IPS-NIHi7 (cell line): ENCODE results near the gene FOXP3.

Source experiments
- DNase-seq: peaks from one replicate; pipeline ENCODE4 v3.0.0; 2012; ENCODE audit warnings: mixed read lengths; ENCODE audit errors: extremely low spot score

Gene FOXP3

DNA sequence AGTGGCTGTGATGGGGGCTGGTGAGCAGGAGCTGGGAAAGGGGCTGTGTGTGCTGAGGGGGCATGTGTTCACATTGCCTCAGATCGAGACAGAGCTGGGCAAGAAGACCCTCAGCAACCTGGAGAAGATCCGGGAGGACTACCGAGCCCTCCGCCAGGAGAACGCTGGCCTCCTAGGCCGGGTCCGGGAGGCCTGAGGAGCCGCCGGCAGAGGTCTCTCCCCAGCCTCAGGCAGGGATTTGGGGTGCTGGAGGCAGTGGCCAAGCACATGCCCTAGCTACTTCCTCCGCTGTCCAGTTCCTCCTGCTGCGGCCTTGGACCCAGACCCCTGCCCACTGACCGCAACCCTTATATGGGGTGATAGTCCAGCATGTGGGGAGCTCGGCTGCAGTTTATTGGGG lies 14.4 kb downstream of the FOXP3 start:
- DNase-seq, result no peak

DNA sequence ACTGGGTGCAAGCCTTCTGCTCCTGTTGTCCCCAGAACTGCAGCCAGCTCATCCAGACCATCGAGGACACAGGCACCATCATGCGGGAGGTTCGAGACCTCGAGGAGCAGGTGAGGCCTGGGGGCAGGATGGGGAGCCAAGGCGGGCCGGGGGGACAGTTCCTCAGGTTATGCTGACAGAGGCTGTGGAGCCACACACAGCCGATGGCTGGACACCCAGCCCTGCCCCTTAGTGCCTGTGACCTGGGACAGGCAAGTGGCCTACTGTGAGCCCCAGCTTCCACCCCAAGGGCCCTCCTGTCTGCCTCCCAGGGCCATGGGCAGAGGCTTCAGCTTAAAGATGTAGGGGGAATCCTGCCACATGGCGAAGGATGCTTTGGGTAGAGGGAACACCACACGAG lies 14.9 kb downstream of the FOXP3 start:
- no peak for DNase-seq

DNA sequence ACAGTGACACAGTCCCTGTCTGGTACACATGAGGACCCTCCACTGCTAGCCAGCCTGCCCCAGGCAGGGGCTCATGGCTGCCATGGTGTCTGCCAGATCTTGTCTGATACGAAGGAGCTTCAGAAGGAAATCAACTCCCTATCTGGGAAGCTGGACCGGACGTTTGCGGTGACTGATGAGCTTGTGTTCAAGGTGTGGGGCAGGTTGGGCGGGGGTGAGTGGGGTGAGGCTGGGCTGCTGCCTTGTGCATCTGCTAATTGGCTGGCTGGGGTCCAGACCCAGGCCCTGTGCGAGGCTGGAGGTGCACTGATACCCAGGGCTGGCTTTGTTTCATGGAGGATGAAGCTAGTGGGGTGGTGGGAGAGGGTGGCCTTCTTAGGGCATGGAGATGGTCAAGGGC lies 15.4 kb downstream of the FOXP3 start:
- no peak for DNase-seq

DNA sequence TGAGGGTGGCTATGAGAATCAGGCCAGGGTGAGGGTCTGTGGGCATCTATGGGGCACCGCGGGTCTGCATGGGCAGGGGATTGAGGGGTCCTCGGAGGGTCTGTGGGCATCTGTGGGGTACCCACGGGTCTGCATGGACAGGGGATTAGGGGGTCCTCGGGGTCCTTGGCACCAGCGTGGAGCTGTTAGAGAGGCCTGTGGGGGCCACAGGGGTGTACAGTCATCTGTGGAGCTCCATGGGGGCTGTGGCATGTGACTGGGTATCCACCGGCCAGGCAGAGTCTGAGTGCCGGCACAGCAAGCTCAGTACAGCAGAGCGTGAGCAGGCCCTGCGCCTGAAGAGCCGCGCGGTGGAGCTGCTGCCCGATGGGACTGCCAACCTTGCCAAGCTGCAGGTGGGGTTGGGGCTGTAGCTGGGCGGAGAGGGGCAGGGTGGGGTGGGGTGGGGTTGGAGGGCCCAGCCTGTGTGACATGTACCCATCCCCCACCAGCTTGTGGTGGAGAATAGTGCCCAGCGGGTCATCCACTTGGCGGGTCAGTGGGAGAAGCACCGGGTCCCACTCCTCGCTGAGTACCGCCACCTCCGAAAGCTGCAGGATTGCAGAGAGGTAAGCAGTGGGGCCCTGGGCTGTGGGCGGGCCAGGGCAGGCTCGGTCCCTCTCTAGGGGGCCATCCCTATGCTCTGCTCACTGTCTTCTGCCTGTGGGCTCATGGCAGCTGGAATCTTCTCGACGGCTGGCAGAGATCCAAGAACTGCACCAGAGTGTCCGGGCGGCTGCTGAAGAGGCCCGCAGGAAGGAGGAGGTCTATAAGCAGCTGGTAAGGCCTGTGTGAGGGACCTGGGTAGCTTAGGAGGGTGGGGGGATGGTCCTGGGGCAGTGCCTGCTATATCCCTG lies 16.3 kb downstream of the FOXP3 start:
- DNase-seq, result no peak

DNA sequence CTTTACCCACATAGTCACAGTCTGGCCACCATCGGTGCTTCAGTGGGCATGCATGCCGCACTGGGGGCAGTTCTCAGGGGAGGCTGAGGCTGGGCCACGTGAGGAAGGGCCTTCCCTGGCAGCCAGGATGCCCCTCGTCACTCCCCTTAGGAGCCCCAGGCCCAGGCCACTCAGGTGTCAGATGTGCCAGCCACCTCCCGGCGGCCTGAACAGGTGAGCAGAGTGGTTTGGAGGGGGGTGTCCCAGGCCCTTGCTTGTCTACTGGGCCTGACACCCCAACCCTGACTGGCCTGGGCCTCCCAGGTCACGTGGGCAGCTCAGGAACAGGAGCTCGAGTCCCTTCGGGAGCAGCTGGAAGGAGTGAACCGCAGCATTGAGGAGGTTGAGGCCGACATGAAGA lies 17.2 kb downstream of the FOXP3 start:
- no peak for DNase-seq

DNA sequence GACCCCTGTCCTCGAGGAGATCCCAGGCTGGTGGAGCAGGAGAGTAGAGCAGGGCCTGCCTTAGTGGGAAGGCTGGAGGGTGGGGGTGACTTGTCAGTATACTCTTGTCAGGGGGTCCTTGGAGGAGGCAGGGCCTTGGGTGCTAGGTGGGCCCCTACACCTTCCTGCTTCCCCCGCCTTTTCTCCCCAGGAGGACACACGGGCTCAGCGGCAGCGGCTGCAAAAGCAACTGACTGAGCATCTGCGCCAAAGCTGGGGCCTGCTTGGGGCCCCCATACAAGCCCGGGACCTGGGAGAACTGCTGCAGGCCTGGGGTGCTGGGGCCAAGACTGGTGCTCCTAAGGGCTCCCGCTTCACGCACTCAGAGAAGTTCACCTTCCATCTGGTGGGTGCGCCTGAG lies 18.0 kb downstream of the FOXP3 start:
- no peak for DNase-seq

DNA sequence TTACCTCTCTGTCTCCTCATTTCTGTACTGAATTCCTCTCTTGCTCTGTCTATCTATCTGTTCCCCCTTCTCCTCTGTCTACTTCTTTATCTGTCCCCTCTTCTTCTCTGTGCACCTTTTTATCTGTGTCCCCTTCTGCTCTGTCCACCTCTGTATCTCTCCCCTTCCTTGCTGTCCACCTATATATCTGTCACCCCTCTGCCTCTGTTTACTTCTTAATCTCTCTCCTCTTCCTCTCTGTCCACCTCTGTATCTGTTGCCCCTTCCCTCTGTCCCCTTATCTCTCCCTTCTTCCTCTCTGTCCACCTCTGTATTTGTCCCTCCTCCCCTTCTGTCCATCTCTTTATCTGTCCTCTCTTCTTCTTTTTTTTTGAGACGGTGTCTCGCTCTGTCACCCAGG lies 20.3 kb downstream of the FOXP3 start:
- no peak for DNase-seq

DNA sequence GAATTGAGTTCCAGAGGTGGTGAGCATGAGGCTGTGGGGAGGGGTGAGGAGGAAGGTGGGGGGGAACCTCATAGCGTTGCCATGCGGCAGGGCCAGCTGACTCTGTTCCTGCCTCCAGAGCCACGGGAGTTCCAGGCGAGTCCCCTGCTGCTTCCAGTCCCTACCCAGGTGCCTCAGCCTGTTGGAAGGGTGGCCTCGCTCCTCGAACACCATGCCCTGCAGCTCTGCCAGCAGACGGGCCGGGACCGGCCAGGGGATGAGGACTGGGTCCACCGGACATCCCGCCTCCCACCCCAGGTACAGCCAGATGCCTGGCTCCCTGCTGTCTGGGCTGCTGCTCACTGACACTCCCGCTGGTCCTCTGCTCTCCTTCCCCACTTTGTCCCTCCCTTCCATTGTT lies 21.3 kb downstream of the FOXP3 start:
- DNase-seq, result no peak

DNA sequence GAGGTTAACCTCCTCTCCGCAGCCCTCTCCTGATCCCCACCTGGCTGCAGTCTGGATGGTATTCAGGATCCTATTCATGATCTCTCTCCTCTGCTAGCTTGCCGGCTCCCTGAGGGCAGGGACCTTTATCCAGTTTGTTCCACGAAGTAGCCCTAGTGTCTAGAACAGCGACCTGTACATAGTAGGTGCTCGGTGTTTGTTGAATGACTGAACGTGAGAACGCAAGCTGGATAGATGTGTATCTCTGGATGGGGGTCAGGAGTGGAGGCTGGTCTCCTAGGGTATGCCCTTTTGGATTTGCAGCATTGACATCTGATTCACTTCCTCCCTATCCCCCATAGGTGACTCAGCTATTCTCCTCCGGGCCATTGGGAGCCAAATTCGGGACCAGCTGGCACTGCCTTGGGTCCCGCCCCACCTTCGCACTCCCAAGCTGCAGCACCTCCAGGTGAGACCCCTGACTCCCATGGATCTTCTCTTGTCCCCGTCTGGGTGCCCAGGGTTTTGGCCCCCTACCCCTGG lies 21.9 kb downstream of the FOXP3 start:
- DNase-seq, result no peak

DNA sequence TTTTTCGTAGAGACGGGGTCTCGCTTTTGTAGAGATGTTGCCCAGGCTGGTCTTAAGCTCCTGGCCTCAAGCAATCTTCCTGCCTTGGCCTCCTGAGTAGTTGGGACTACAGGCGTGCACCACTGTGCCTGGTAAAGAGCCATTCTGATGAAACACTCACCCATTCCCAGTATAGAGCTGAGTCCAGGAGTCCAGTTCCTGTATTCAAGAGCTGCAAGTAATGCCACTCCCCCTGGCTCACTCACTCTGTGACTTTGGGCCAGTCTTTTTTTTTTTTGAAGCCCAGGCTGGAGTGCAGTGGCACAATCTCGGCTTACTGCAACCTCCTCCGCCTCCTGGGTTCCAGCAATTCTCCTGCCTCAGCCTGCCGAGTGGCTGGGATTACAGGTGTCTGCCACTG lies 25.8 kb downstream of the FOXP3 start:
- DNase-seq, result no peak

DNA sequence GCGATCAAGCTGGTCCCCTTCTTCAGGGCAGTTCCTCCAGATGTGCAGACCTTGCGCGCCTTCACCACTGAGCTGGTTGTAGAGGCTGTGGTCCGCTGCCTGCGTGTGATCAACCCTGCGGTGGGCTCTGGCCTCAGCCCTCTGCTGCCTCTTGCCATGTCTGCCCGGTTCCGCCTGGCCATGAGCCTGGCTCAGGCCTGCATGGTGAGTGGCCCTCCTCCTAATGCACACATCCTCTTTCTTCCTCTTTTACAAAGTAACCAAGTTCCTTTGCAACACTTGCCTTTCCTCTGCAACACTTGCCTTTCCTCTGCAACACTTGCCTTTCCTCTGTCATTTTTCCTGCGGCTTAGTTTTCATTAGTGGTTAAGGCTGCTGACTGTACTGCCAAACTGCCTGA lies 27.4 kb downstream of the FOXP3 start:
- DNase-seq, result no peak

DNA sequence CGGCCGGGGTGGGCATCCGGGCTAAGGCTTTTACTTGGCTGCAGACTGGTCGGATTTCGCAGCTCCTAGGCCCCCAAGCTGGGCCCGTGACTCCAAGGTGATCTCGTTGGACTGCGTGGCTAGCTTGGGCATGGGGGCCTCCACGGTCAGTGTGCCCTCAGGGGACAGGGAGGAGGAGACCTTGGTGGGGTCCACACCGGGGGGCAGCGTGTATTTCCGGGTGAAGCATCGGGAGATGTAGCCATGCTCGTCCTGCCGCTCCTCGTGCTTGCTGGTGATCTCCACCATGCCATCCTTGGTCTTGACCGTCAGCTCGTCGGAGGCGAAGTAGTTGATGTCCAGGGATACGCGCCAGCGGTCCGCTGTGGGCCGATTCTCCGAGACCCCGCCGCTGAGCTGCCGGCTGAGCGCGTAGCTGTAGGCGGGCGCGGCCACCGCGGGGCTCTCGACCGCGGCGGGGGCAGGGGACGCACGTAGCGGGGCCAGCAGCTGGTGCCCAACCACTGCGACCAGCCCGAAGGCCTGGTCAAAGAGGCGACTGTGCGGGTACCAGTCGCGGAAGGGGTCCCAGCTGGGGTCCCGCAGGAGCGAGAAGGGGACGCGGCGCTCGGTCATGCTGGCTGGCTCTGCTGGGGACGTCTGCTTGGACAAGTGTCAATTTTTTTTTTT lies 30.5 kb downstream of the FOXP3 start:
- no peak for DNase-seq

DNA sequence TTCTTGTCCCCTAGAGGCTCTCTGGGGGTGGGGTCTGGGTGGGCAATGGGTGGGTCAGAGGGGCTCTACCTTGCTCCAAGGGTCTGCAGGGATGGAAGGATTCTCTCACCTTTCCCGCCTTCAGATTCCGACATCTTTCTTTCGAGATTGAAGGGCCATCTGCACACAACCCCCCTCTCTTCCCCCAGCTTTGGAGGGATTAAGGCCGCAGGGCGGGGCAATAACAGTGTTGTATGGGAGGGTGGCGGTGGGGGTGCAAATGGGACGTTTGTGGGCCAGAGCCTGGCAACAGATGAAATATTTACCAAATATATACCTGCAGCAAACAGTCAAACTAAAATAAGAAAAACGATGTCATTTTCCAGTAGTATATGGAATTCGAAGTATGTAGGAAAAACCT lies 31.3 kb downstream of the FOXP3 start, which contains the start of gene CACNA1F:
TSS of gene CACNA1F (minus strand) at position 165 of the 400 bp plus-strand sequence. CDS start at position 134, 31 bp downstream.
- no peak for DNase-seq

DNA sequence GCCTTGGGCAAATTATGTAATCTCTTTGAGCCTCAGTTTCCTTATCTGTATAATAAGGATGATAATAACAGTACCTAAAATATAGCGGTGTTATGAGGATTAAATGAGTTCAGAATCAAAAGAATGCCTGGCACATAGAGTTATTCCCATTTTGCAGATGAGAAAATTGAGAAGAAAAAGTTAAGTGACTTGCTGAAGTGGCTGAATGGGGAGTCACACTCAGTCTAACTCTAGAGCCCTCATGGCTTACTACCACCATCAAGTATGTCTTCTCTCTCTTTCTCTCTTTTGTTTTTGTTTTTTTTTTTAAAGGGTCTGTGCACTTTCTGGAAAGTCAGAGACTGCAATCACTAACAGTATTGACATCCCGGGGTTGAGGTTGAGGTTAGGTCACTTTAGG lies 32.0 kb downstream of the FOXP3 start:
- DNase-seq, result no peak

DNA sequence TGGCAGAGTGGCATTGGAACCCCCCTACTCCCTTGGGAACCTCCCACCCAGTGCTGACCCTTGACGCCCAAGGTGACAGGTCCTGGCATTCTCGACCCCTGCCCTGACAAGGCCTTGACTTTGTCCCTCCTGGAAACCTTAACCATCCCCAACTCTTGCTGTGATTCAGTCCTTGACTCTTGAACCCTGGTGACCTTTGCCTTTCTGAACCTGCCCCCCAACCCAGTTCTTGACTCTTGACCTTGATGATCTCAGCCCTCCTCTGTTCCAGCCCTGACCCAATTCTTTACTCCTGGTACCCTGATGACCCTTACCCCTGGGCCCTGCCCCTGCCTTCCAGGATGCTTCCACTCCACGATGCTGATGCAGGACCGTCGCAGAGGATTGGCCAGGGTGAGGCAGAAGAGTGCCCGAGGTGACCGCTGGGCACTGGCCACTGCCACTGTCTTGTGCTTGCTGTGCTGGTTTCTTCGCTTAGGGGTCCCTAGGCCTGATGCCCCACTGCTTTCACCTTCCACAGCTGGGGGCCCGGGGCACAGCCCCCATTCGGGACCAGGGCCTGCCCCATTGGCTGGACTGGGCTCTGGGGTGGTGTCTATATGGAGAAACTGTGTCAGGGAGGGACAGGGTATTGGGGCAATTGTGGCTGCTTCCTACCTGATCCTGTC lies 33.0 kb downstream of the FOXP3 start:
- no peak for DNase-seq

DNA sequence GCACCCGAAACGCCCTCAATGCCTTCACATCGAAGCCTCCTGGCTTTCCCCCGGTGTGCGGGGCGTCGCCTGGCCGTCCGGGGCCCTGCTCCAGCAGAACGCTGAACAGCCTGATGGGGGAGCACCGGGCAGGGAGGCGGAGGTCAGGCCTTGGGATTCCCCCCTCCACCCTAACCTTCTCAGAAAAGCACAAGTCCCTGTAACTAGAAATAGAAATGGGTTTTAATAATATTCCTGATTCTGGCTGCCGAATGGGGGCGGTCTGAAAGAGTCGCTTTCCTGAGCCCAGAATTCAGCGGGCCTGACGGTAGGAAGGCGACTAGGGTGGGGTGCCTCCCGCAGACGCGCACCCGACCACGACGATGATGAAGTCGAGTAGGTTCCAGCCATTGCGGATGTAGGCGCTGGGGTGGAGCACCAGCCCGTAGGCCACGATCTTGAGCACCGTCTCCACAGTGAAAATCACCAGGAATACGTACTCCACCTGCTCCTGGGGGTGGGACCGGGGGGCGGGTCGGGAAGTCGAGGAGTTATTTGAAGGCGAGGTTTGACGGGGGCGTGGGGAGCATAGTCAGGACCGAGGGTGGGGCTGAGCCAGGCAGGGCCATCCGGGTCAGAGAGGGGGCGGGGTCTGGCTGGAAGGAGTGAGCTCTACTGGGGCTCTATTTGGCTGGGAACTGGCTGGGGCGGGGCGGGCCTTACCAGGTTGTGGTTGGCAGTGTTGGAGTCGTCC lies 33.8 kb downstream of the FOXP3 start:
- DNase-seq, result peak; percentile 82

DNA sequence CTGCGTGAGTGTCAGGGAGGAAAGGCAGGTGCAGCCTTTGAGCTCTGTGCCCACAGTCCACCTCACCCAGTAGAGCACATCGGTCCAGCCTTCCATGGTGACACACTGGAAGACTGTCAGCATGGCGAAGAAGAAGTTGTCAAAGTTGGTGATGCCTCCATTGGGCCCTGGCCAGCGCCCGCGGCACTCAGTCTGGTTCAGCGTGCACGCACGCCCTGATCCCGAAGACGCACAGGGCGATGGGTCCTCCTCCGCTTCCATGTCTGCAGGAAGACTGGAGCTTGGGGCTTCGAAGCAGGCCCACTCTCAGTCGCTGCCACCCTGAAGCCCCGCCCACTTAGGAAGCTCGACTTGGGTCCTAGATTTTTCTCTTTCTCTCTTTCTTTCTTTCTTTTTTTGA lies 36.3 kb downstream of the FOXP3 start:
- DNase-seq, result no peak

DNA sequence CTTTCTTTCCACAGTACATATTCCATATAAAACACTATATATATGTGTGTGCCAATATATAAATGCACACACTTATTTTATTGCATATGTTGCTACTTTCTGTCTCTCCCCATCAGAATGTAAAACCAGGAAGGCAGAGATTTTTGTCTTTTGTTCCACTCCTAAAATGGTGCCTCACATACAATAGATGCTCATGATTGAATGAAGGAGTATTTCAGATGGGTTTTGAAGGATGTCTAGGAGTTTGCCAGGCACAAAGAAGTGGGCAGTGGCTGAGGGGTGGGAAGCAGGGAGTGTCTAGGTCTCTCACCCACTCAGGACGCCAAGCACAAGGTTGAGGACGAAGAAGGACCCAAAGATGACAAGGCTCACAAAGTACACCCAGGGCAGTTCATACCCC lies 36.8 kb downstream of the FOXP3 start:
- DNase-seq, result no peak

DNA sequence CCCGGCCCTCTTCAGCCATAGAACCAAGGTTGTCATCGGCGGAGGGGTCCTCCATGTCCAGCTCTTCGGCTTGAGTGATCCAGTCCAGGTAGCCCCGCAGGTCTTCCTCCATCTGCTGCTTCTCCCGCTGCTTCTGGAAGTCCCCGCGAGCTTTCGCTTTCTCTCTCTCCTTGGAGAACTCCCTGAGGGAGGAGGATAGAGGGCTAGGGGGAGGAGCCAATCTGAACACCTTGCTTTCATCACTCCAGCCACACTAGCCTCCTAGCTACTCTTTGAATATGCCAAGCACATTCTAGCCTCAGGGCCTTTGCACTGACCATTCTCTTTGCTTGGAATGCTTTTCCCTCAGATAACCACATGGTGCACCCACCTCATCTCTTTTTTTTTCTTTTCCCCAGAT lies 37.6 kb downstream of the FOXP3 start:
- no peak for DNase-seq

DNA sequence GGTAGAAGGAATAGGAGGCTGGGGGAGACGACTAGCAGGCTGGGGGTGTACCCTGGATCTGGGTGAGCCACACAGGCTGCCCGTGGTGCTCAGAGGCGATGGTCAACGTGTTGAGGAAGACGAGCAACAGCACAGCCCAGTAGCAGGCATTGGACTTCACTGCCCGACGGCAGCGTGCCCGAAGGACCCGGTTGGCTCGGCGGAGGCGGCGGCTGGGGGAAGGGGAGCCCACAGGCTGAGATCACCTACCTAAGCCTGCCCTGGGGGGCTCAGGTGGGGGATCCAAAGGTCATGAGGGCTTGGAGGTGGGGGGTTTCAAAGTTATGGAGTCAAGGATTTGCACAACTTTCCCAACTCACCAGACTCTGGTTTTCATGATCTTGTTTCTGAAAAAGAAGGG lies 38.7 kb downstream of the FOXP3 start:
- DNase-seq, result no peak

DNA sequence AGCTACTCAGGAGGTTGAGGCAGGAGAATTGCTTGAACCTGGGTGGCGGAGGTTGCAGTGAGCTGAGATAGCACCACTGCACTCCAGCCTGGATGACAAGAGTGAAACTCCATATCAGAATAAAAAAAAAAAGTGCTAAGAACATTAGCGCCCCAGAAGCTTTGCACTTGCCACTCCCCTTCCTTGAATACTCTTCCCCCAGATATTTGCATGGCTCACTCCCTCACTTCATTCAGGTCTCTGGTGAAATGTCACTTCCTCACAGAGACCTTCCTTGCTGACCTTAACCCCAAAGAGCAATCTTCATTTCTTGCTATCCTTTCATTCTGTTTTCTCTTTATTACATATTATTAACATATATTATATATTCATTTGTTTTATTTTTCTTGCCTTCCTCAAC lies 42.6 kb downstream of the FOXP3 start:
- no peak for DNase-seq

DNA sequence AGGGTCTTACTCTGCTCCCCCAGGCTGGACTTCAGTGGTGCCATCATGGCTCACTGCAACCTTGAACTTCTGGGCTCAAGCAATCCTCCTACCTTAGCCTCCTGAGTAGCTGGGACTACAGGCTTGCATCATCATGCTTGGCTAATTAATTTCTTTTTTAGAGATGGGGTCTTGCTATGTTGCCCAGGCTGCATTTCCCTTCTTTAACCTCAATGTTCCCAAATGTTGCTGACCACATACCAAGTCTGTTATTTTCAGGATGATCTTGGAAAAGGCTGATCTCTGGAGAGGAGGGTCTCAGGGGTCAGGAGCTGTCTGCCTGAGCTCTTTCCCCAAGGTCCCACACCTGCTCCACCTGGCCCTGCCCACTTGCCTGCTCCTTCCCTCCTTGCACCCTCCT lies 44.4 kb downstream of the FOXP3 start:
- no peak for DNase-seq
